Hindlimb muscle (tissue), 1 donor: Measurements from ENCODE around the gene CCL14. TPM values are rescaled to one million over a fixed set of nuclear protein-coding genes. Genes with fewer than 3 reads are reported as not detected.
"Not testable (repeated sequence)": the region's sequence is repeated elsewhere in the genome, so short reads cannot be mapped to it uniquely, and the experiment has no call there.

Source experiments
- DNase-seq: peaks from one replicate; pipeline ENCODE4 v3.0.0-alpha.2; 2013
- polyA plus RNA-seq: library from polyadenylated mRNA; unstranded; fragments of 120-200 nt; gene quantifications from one replicate; pipeline ENCODE4 v1.2.1, GENCODE V29; 2013; ENCODE audit not compliant: insufficient read length

The CCL14 gene
- 40.4 TPM for polyA plus RNA-seq

- DNase-seq = no peak
Observed at GRCh38 chr17:35986643-35987042, at the start of gene CCL14. TSS of gene CCL14 (minus strand) at chr17:35986729. CDS start at chr17:35986649, 80 bp downstream.

GRCh38 chr17:36036235-36036634 is 49.7 kb upstream of the CCL14 start:
- no peak for DNase-seq

- no peak for DNase-seq
Observed at GRCh38 chr17:36034127-36034526, 47.6 kb upstream of the CCL14 start.

- no peak for DNase-seq
Observed at GRCh38 chr17:36030956-36031355, 44.4 kb upstream of the CCL14 start.

- DNase-seq = no peak
Observed at GRCh38 chr17:36027761-36028160, 41.2 kb upstream of the CCL14 start.

GRCh38 chr17:36024106-36024869 is 37.8 kb upstream of the CCL14 start:
- no peak for DNase-seq

- no peak for DNase-seq
Observed at GRCh38 chr17:36019423-36019822, 32.9 kb upstream of the CCL14 start.

GRCh38 chr17:36017799-36018198 is 31.3 kb upstream of the CCL14 start, which contains the start of gene CCL23:
TSS of gene CCL23 (minus strand) at chr17:36017972. CDS start at chr17:36017897, 75 bp downstream.
- no peak for DNase-seq

GRCh38 chr17:36016555-36016954 is 30.0 kb upstream of the CCL14 start:
- no peak for DNase-seq

GRCh38 chr17:36015895-36016294 is 29.4 kb upstream of the CCL14 start:
- DNase-seq = not testable (repeated sequence)

- no peak for DNase-seq
Observed at GRCh38 chr17:36014946-36015345, 28.4 kb upstream of the CCL14 start.

GRCh38 chr17:36011201-36011600 is 24.7 kb upstream of the CCL14 start:
- DNase-seq = no peak

- no peak for DNase-seq
Observed at GRCh38 chr17:36008998-36009665, 22.6 kb upstream of the CCL14 start.

GRCh38 chr17:36004594-36005108 is 18.1 kb upstream of the CCL14 start:
- DNase-seq = no peak

- DNase-seq = no peak
Observed at GRCh38 chr17:36002631-36003030, 16.1 kb upstream of the CCL14 start.

GRCh38 chr17:36001862-36002603 is 15.5 kb upstream of the CCL14 start:
- no peak for DNase-seq

- no peak for DNase-seq
Observed at GRCh38 chr17:36001110-36001771, 14.7 kb upstream of the CCL14 start, which contains the start of gene CCL15. TSS of gene CCL15 (minus strand) at chr17:36001553. CDS start at chr17:36001492, 61 bp downstream.

- no peak for DNase-seq
Observed at GRCh38 chr17:36000732-36001109, 14.2 kb upstream of the CCL14 start.

GRCh38 chr17:35998756-35999155 is 12.2 kb upstream of the CCL14 start:
- no peak for DNase-seq

- DNase-seq = no peak
Observed at GRCh38 chr17:35998018-35998545, 11.6 kb upstream of the CCL14 start.

- DNase-seq = not testable (repeated sequence)
Observed at GRCh38 chr17:35995346-35995745, 8.8 kb upstream of the CCL14 start.

- DNase-seq = no peak
Observed at GRCh38 chr17:35991075-35991474, 4.5 kb upstream of the CCL14 start.
